ENCODE results near the gene CYSTM1. TPM values are rescaled to one million over a fixed set of nuclear protein-coding genes. Genes with fewer than 3 reads are reported as not detected.
A peak's percentile ranks its signal among the peaks of the same experiment; 100 is the strongest.

The CYSTM1 gene
- total RNA-seq, 1 experiment from 2014 or later = 27.2 TPM

GRCh38 chr5:140168371-140168770 is 6.6 kb upstream of the CYSTM1 start:
- POLR2A ChIA-PET (ENCODE audit: unreplicated experiment) = interaction anchor here (0.5 to 0.6 kb wide), 2 partner anchors 183 to 607 kb away, joined by 3 to 5 read pairs; partner anchors contain the start of gene UBE2D2

GRCh38 chr5:140169410-140169809 is 5.6 kb upstream of the CYSTM1 start:
- Histone ChIP-seq H3K36me3 (ENCODE audit: low read depth) (no peaks in the 10 kb centered on the region), H2AFZ (no peak overlapping the region), H3K9me3 (ENCODE audit: insufficient read depth, low read depth) (no peaks in the 10 kb centered on the region), H3K27ac (no peak overlapping the region), H3F3A (ENCODE audit: insufficient read depth, low read depth) (peaks cover 14% of the 10 kb centered on the region), H3K4me2 (no peak overlapping the region), H3K4me1 (replicated peaks; ENCODE audit: insufficient read depth) (peaks cover 16% of the 10 kb centered on the region), H3K79me2 (ENCODE audit: low read depth) (no peaks in the 10 kb centered on the region), H4K20me1 (ENCODE audit: insufficient read depth) (no peaks in the 10 kb centered on the region), H3K9me2 (ENCODE audit: insufficient read depth) (no peaks in the 10 kb centered on the region), H3K4me3 (no peak overlapping the region), H3K27me3 (ENCODE audit: insufficient read depth, low read depth) (no peaks in the 10 kb centered on the region)
- ChIA-PET CTCF (interaction anchor here (0.5 to 0.9 kb wide), 5 partner anchors 8 to 1438 kb away, joined by 3 to 5 read pairs (median 4); no protein-coding TSS in a partner anchor), POLR2A (ENCODE audit: unreplicated experiment) (interaction anchor here (0.6 kb wide), 1 partner anchor 392 kb away, joined by 4 read pairs; no protein-coding TSS in a partner anchor)
- no peak for DNase-seq
- no TSS peak for BruUV-seq (replicated peaks)
- intact Hi-C loops (cut with micrococcal nuclease; ENCODE audit: unreplicated experiment) = no loop called here
- TF ChIP-seq EZH2 (IDR thresholded peaks at IDR 0.05; ENCODE audit: low read depth) (no peak), CTCF (conservative IDR thresholded peaks at IDR 0.05) (no peak)

More at GRCh38 chr5:140168371-140168770, 6.6 kb upstream of the CYSTM1 start:
- CTCF ChIA-PET = no interaction called here
- no peak overlapping the region for H2AFZ ChIP-seq
- H3K79me2 ChIP-seq (ENCODE audit: low read depth) = no peaks in the 10 kb centered on the region
- TF ChIP-seq CTCF (conservative IDR thresholded peaks at IDR 0.05) = no peak
- TF ChIP-seq EZH2 (IDR thresholded peaks at IDR 0.05; ENCODE audit: low read depth) = no peak
- intact Hi-C loops (cut with micrococcal nuclease; ENCODE audit: unreplicated experiment) = no loop called here
- DNase-seq = peak in 1 of 2 experiments; percentile 47
- H3K27ac ChIP-seq = no peak overlapping the region
- H3K27me3 ChIP-seq (ENCODE audit: insufficient read depth, low read depth) = no peaks in the 10 kb centered on the region
- H4K20me1 ChIP-seq (ENCODE audit: insufficient read depth) = no peaks in the 10 kb centered on the region
- no peak overlapping the region for H3K4me2 ChIP-seq
- peaks cover 16% of the 10 kb centered on the region for H3K4me1 ChIP-seq (replicated peaks; ENCODE audit: insufficient read depth)
- H3K9me2 ChIP-seq (ENCODE audit: insufficient read depth) = no peaks in the 10 kb centered on the region
- no peaks in the 10 kb centered on the region for H3K36me3 ChIP-seq (ENCODE audit: low read depth)
- no peak overlapping the region for H3K4me3 ChIP-seq
- no TSS peak for BruUV-seq (replicated peaks)
- H3F3A ChIP-seq (ENCODE audit: insufficient read depth, low read depth) = peaks cover 4% of the 10 kb centered on the region; the same call in 1 of the 2 replicates
- no peaks in the 10 kb centered on the region for H3K9me3 ChIP-seq (ENCODE audit: insufficient read depth, low read depth)

GRCh38 chr5:140172483-140172882 is 2.5 kb upstream of the CYSTM1 start:
- H3K4me2 ChIP-seq = no peak overlapping the region
- H3K36me3 ChIP-seq (ENCODE audit: low read depth) = no peaks in the 10 kb centered on the region
- no peak overlapping the region for H3K4me3 ChIP-seq
- H4K20me1 ChIP-seq (ENCODE audit: insufficient read depth) = no peaks in the 10 kb centered on the region
- intact Hi-C loops (cut with micrococcal nuclease; ENCODE audit: unreplicated experiment) = no loop called here
- no peak overlapping the region for H3K27ac ChIP-seq
- no peaks in the 10 kb centered on the region for H3K79me2 ChIP-seq (ENCODE audit: low read depth)
- H3F3A ChIP-seq (ENCODE audit: insufficient read depth, low read depth) = peaks cover 19% of the 10 kb centered on the region
- H3K9me2 ChIP-seq (ENCODE audit: insufficient read depth) = no peaks in the 10 kb centered on the region
- no peaks in the 10 kb centered on the region for H3K27me3 ChIP-seq (ENCODE audit: insufficient read depth, low read depth)
- no peak for DNase-seq
- CTCF ChIA-PET = no interaction called here
- no peak overlapping the region for H2AFZ ChIP-seq
- no peaks in the 10 kb centered on the region for H3K9me3 ChIP-seq (ENCODE audit: insufficient read depth, low read depth)
- H3K4me1 ChIP-seq (replicated peaks; ENCODE audit: insufficient read depth) = peaks cover 19% of the 10 kb centered on the region
- TF ChIP-seq EZH2 (IDR thresholded peaks at IDR 0.05; ENCODE audit: low read depth) = no peak
- TF ChIP-seq CTCF (conservative IDR thresholded peaks at IDR 0.05) = no peak
- POLR2A ChIA-PET (ENCODE audit: unreplicated experiment) = no interaction called here
- no TSS peak for BruUV-seq (replicated peaks)
